Stimulated activated naive CD8-positive, alpha-beta T cell treated with anti-CD3 and anti-CD28 coated beads, Interleukin-15, Interleukin-2, amounts not matched to agents 100 ng/mL and 50 ng/mL, for 24 hours (primary cell): ENCODE results near the gene DOCK7.
"Not testable (repeated sequence)": the region's sequence is repeated elsewhere in the genome, so short reads cannot be mapped to it uniquely, and the experiment has no call there.

Source experiments
- H3K27ac Mint-ChIP-seq: one replicate; pipeline ENCODE4 v1.8.0; 2021; ENCODE audit warnings: mild to moderate bottlenecking, mixed read lengths
- H3K27me3 Mint-ChIP-seq: one replicate; pipeline ENCODE4 v1.8.0; 2021; ENCODE audit warnings: mixed read lengths
- H3K36me3 Mint-ChIP-seq: one replicate; pipeline ENCODE4 v1.8.0; 2021; ENCODE audit warnings: low read depth, mixed read lengths
- H3K4me1 Mint-ChIP-seq: one replicate; pipeline ENCODE4 v1.8.0; 2021; ENCODE audit warnings: low read depth, mixed read lengths
- H3K4me3 Mint-ChIP-seq: one replicate; pipeline ENCODE4 v1.8.0; 2021; ENCODE audit warnings: mild to moderate bottlenecking, mixed read lengths
- H3K9me3 Mint-ChIP-seq: one replicate; pipeline ENCODE4 v1.8.0; 2021; ENCODE audit warnings: mixed read lengths

Gene DOCK7

GRCh38 chr1:62687903-62688686 is at the start of gene DOCK7:
TSS of gene DOCK7 (minus strand) at chr1:62688386. CDS start at chr1:62688264, 122 bp downstream.
- Mint-ChIP-seq H3K4me3 (peak within 1 kb of the TSS; percentile 89), H3K36me3 (no peaks in the 10 kb centered on the region), H3K4me1 (peaks cover 35% of the 10 kb centered on the region), H3K27ac (peak within 1 kb of the TSS; percentile 87), H3K27me3 (no peaks in the 10 kb centered on the region), H3K9me3 (no peaks in the 10 kb centered on the region)

- H3K4me3 Mint-ChIP-seq = no peak overlapping the region
- H3K27ac Mint-ChIP-seq = no peak overlapping the region
- no peaks in the 10 kb centered on the region for H3K4me1 Mint-ChIP-seq
- no peaks in the 10 kb centered on the region for H3K36me3 Mint-ChIP-seq
- peaks cover 14% of the 10 kb centered on the region for H3K27me3 Mint-ChIP-seq
- no peaks in the 10 kb centered on the region for H3K9me3 Mint-ChIP-seq
These were observed 47.4 kb upstream of the DOCK7 start for GRCh38 chr1:62735491-62736171.

GRCh38 chr1:62732331-62732730 is 44.1 kb upstream of the DOCK7 start:
- Mint-ChIP-seq H3K4me3 (no peak overlapping the region), H3K36me3 (no peaks in the 10 kb centered on the region), H3K4me1 (no peaks in the 10 kb centered on the region), H3K27ac (no peak overlapping the region), H3K27me3 (peaks cover 7% of the 10 kb centered on the region), H3K9me3 (no peaks in the 10 kb centered on the region)

GRCh38 chr1:62728963-62729362 is 40.8 kb upstream of the DOCK7 start:
- no peak overlapping the region for H3K27ac Mint-ChIP-seq
- H3K36me3 Mint-ChIP-seq = no peaks in the 10 kb centered on the region
- peaks cover 4% of the 10 kb centered on the region for H3K27me3 Mint-ChIP-seq
- H3K4me1 Mint-ChIP-seq = peaks cover 7% of the 10 kb centered on the region
- no peaks in the 10 kb centered on the region for H3K9me3 Mint-ChIP-seq
- H3K4me3 Mint-ChIP-seq = no peak overlapping the region

- H3K27ac Mint-ChIP-seq = no peak overlapping the region
- peaks cover 4% of the 10 kb centered on the region for H3K27me3 Mint-ChIP-seq
- no peaks in the 10 kb centered on the region for H3K9me3 Mint-ChIP-seq
- H3K4me1 Mint-ChIP-seq = peaks cover 7% of the 10 kb centered on the region
- no peak overlapping the region for H3K4me3 Mint-ChIP-seq
- H3K36me3 Mint-ChIP-seq = no peaks in the 10 kb centered on the region
These were observed 39.6 kb upstream of the DOCK7 start for GRCh38 chr1:62727656-62728407.

- Mint-ChIP-seq H3K9me3 (no peaks in the 10 kb centered on the region), H3K27ac (no peak overlapping the region), H3K4me1 (peaks cover 7% of the 10 kb centered on the region), H3K4me3 (no peak overlapping the region), H3K36me3 (no peaks in the 10 kb centered on the region), H3K27me3 (peaks cover 4% of the 10 kb centered on the region)
These were observed 37.8 kb upstream of the DOCK7 start for GRCh38 chr1:62726011-62726442.

- H3K36me3 Mint-ChIP-seq = no peaks in the 10 kb centered on the region
- H3K4me3 Mint-ChIP-seq = no peak overlapping the region
- peaks cover 4% of the 10 kb centered on the region for H3K27me3 Mint-ChIP-seq
- H3K27ac Mint-ChIP-seq = no peak overlapping the region
- peaks cover 7% of the 10 kb centered on the region for H3K4me1 Mint-ChIP-seq
- H3K9me3 Mint-ChIP-seq = no peaks in the 10 kb centered on the region
These were observed 37.1 kb upstream of the DOCK7 start for GRCh38 chr1:62725255-62725654.

GRCh38 chr1:62724430-62724829 is 36.2 kb upstream of the DOCK7 start:
- Mint-ChIP-seq H3K27ac (no peak overlapping the region), H3K9me3 (no peaks in the 10 kb centered on the region), H3K36me3 (no peaks in the 10 kb centered on the region), H3K4me1 (peaks cover 7% of the 10 kb centered on the region), H3K27me3 (peaks cover 4% of the 10 kb centered on the region), H3K4me3 (no peak overlapping the region)

GRCh38 chr1:62723883-62724282 is 35.7 kb upstream of the DOCK7 start:
- peaks cover 7% of the 10 kb centered on the region for H3K4me1 Mint-ChIP-seq
- H3K27me3 Mint-ChIP-seq = peaks cover under 1% of the 10 kb centered on the region
- no peak overlapping the region for H3K27ac Mint-ChIP-seq
- H3K9me3 Mint-ChIP-seq = no peaks in the 10 kb centered on the region
- no peaks in the 10 kb centered on the region for H3K36me3 Mint-ChIP-seq
- H3K4me3 Mint-ChIP-seq = no peak overlapping the region

GRCh38 chr1:62722796-62723195 is 34.6 kb upstream of the DOCK7 start:
- Mint-ChIP-seq H3K4me3 (no peak overlapping the region), H3K4me1 (peaks cover 7% of the 10 kb centered on the region), H3K36me3 (no peaks in the 10 kb centered on the region), H3K27me3 (no peaks in the 10 kb centered on the region), H3K27ac (no peak overlapping the region), H3K9me3 (no peaks in the 10 kb centered on the region)

GRCh38 chr1:62720946-62721554 is 32.9 kb upstream of the DOCK7 start:
- Mint-ChIP-seq H3K27ac (no peak overlapping the region), H3K4me3 (no peak overlapping the region), H3K36me3 (no peaks in the 10 kb centered on the region), H3K4me1 (peaks cover 7% of the 10 kb centered on the region), H3K9me3 (no peaks in the 10 kb centered on the region), H3K27me3 (no peaks in the 10 kb centered on the region)

GRCh38 chr1:62718400-62718799 is 30.2 kb upstream of the DOCK7 start:
- H3K27me3 Mint-ChIP-seq, H3K4me3 Mint-ChIP-seq, H3K9me3 Mint-ChIP-seq, H3K4me1 Mint-ChIP-seq, H3K36me3 Mint-ChIP-seq, H3K27ac Mint-ChIP-seq: not testable (repeated sequence)

GRCh38 chr1:62717483-62717882 is 29.3 kb upstream of the DOCK7 start:
- no peaks in the 10 kb centered on the region for H3K9me3 Mint-ChIP-seq
- no peak overlapping the region for H3K27ac Mint-ChIP-seq
- no peak overlapping the region for H3K4me3 Mint-ChIP-seq
- no peaks in the 10 kb centered on the region for H3K27me3 Mint-ChIP-seq
- no peaks in the 10 kb centered on the region for H3K4me1 Mint-ChIP-seq
- no peaks in the 10 kb centered on the region for H3K36me3 Mint-ChIP-seq

- Mint-ChIP-seq H3K27ac (no peak overlapping the region), H3K4me1 (no peaks in the 10 kb centered on the region), H3K4me3 (no peak overlapping the region), H3K27me3 (no peaks in the 10 kb centered on the region), H3K9me3 (no peaks in the 10 kb centered on the region), H3K36me3 (no peaks in the 10 kb centered on the region)
These were observed 28.2 kb upstream of the DOCK7 start for GRCh38 chr1:62716397-62716796.
